Measurements from ENCODE around the gene NUDT3.

DNA sequence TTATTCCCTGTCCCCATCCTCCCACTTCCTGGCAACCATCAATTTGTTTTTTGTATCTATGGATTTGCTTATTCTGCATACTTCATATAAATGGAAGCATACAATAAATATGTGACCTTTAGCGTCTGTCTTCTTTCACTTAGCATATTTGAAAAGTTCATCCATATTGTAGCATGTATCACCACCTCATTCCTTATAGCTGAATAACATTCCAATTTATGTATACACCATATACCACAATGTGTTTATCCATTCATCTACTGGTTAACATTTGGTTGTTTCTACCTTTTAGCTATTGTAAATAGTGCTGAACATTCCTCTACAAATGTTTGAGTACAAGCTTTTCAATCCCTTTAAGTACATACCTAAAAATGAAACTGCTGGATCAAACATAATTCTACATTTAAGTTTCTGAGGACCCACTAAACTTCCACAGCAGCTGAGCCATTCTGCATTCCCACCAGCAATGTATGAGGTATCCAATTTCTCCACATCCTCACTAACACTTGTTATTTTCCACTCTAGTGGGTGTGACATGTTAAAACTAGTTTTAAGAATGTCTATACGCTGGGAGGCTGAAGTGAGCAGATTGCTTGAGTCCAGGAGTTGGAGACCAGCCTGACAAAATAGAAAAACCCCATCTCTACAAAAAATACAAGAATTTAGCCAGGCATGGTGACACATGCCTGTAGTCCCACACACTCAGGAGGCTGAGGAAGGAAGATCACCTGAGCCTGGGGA, 32.9 kb downstream of the NUDT3 start:
- TF ChIP-seq CTCF (IDR thresholded peaks at IDR 0.05) (no peak), ZFX (IDR thresholded peaks at IDR 0.05; ENCODE audit: borderline replicate concordance) (no peak)

Data from 22Rv1 (cell line).